HG03378 (cell line): ENCODE results near the gene ATRN.

Experiments used
- ATAC-seq: cut with Tn5 transposase; IDR thresholded peaks from one replicate; pipeline ENCODE4 v1.9.1; 2021; ENCODE audit warnings: mild to moderate bottlenecking, moderate library complexity; ENCODE audit not compliant: unreplicated experiment

ATRN gene

GRCh38 chr20:3673221-3674070, 202.6 kb downstream of the ATRN start:
- no peak for ATAC-seq

GRCh38 chr20:3674447-3674846, 203.6 kb downstream of the ATRN start:
- no peak for ATAC-seq

- ATAC-seq, result no peak
Observed at GRCh38 chr20:3674995-3675900, 204.4 kb downstream of the ATRN start.

GRCh38 chr20:3677733-3678132, 206.9 kb downstream of the ATRN start:
- ATAC-seq, result no peak

GRCh38 chr20:3678198-3678597, 207.4 kb downstream of the ATRN start:
- ATAC-seq, result no peak

GRCh38 chr20:3678856-3679720, 208.3 kb downstream of the ATRN start:
- ATAC-seq, result no peak

GRCh38 chr20:3679749-3680700, 209.2 kb downstream of the ATRN start:
- no peak for ATAC-seq

GRCh38 chr20:3680701-3681351, 210.0 kb downstream of the ATRN start:
- no peak for ATAC-seq

GRCh38 chr20:3681352-3681930, 210.6 kb downstream of the ATRN start:
- ATAC-seq, result no peak

- ATAC-seq, result no peak
Observed at GRCh38 chr20:3681931-3682781, 211.3 kb downstream of the ATRN start, which contains the start of gene ADAM33. Gene ADAM33, minus strand, starts transcription at chr20:3682010. Its CDS starts 6 bp downstream, at chr20:3682004.

GRCh38 chr20:3685341-3685740, 214.5 kb downstream of the ATRN start:
- ATAC-seq, result no peak

- no peak for ATAC-seq
Observed at GRCh38 chr20:3686421-3686820, 215.6 kb downstream of the ATRN start.

GRCh38 chr20:3686867-3687321, 216.1 kb downstream of the ATRN start:
- no peak for ATAC-seq

GRCh38 chr20:3687655-3688054, 216.8 kb downstream of the ATRN start:
- ATAC-seq, result no peak

GRCh38 chr20:3689978-3690377, 219.2 kb downstream of the ATRN start:
- ATAC-seq, result no peak

- no peak for ATAC-seq
Observed at GRCh38 chr20:3690413-3690812, 219.6 kb downstream of the ATRN start.

- no peak for ATAC-seq
Observed at GRCh38 chr20:3691306-3691705, 220.5 kb downstream of the ATRN start.

GRCh38 chr20:3691897-3692296, 221.1 kb downstream of the ATRN start:
- ATAC-seq, result no peak
